LNCAP (cell line): ENCODE results near the gene MRPS22.

ENCODE experiments used
- TF ChIP-seq, protein P1 (sequence below): fragments of 450-650 bp; IDR thresholded peaks from 2 replicates; pipeline ENCODE4 v1.5.1; 2017; ENCODE audit warnings: mild to moderate bottlenecking

Gene MRPS22

GRCh38 chr3:139301654-139302053, 42.2 kb upstream of the MRPS22 start:
- TF ChIP-seq, protein P1, sequence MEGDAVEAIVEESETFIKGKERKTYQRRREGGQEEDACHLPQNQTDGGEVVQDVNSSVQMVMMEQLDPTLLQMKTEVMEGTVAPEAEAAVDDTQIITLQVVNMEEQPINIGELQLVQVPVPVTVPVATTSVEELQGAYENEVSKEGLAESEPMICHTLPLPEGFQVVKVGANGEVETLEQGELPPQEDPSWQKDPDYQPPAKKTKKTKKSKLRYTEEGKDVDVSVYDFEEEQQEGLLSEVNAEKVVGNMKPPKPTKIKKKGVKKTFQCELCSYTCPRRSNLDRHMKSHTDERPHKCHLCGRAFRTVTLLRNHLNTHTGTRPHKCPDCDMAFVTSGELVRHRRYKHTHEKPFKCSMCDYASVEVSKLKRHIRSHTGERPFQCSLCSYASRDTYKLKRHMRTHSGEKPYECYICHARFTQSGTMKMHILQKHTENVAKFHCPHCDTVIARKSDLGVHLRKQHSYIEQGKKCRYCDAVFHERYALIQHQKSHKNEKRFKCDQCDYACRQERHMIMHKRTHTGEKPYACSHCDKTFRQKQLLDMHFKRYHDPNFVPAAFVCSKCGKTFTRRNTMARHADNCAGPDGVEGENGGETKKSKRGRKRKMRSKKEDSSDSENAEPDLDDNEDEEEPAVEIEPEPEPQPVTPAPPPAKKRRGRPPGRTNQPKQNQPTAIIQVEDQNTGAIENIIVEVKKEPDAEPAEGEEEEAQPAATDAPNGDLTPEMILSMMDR: no peak

DNA sequence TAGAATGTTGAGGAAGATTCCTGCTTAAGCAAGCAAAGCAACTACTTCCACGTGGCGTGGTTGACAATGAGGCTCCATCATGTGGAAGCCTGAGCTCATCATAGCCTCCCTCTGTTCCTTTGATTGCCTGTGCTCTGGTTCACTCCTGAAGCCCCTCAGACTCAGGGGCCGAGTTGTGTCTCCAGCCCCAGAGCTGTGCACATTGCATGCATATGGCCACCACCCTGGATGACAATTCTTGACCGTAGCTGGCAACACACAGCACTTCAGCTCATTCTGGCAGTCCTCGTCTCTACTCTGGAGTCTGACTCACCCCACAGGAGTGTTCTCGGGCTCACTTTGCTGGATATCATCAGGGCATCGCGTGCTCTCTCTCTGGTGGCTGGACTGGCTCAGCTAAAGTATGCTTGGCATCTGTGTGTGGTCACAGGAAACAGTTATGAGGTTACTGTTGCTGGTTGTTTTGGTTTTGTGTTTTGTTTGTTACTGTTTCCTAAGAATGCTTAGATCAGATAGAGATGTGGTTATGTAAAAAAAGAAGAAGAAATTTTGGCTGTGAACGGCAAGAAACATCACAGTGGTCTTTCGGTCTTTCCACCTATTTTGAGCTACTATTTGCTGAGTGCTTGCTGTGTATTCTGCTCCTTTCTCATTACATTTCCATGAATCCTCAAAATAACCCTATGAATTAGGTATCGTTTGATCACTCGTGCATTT, 41.6 kb upstream of the MRPS22 start:
- TF ChIP-seq, protein P1: no peak

- TF ChIP-seq, protein P1: no peak
Observed at GRCh38 chr3:139302801-139303113, 41.1 kb upstream of the MRPS22 start.

- TF ChIP-seq, protein P1: no peak
Observed at GRCh38 chr3:139303216-139303615, 40.6 kb upstream of the MRPS22 start.

GRCh38 chr3:139304383-139304782, 39.4 kb upstream of the MRPS22 start:
- TF ChIP-seq, protein P1: no peak

- TF ChIP-seq, protein P1: no peak
Observed at GRCh38 chr3:139306078-139306477, 37.7 kb upstream of the MRPS22 start.

DNA sequence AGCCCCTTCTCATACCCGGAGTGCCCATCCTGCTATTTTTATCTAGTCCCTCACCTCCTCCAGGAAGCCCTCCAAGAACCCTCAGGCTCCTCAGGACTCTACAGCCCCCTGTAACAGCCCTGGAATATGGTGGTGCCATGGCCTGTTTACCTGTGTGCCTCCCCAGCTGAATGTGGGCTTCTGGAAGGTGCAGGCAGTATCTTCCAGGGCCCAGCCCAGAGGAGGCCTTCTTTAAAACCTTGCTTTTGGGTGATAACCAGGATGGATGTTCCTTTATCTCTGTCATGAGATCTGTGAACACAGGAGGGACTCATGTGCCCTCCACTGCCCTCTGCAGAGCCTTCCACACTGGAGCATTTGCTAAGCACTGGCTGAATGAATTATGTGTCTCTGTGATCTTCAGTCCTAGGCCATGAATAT, 36.7 kb upstream of the MRPS22 start:
- TF ChIP-seq, protein P1: no peak
